ENCODE results near the gene NUCKS1.
"Not testable (repeated sequence)": the region's sequence is repeated elsewhere in the genome, so short reads cannot be mapped to it uniquely, and the experiment has no call there.

Gene NUCKS1

GRCh38 chr1:205733438-205734175, 16.4 kb downstream of the NUCKS1 start:
- DNase-seq, result no peak

- no peak for DNase-seq
Observed at GRCh38 chr1:205729945-205730610, 19.9 kb downstream of the NUCKS1 start.

- DNase-seq, result no peak
Observed at GRCh38 chr1:205726619-205727125, 23.3 kb downstream of the NUCKS1 start.

- no peak for DNase-seq
Observed at GRCh38 chr1:205725514-205725913, 24.5 kb downstream of the NUCKS1 start.

GRCh38 chr1:205720740-205721139, 29.2 kb downstream of the NUCKS1 start:
- not testable (repeated sequence) for DNase-seq

- no peak for DNase-seq
Observed at GRCh38 chr1:205719762-205720161, 30.2 kb downstream of the NUCKS1 start.

GRCh38 chr1:205719015-205719414, 31.0 kb downstream of the NUCKS1 start:
- no peak for DNase-seq

- no peak for DNase-seq
Observed at GRCh38 chr1:205716371-205717132, 33.4 kb downstream of the NUCKS1 start.

- no peak for DNase-seq
Observed at GRCh38 chr1:205715628-205716027, 34.4 kb downstream of the NUCKS1 start.

GRCh38 chr1:205714906-205715246, 35.1 kb downstream of the NUCKS1 start:
- no peak for DNase-seq

- DNase-seq, result peak in 12 of 58 donors; percentile 7 to 39 (median 15)
Observed at GRCh38 chr1:205714190-205714905, 35.6 kb downstream of the NUCKS1 start.

- peak in 35 of 58 donors; percentile 5 to 80 (median 33) for DNase-seq
Observed at GRCh38 chr1:205711105-205712048, 38.6 kb downstream of the NUCKS1 start.

- no peak for DNase-seq
Observed at GRCh38 chr1:205710201-205711062, 39.5 kb downstream of the NUCKS1 start.

- no peak for DNase-seq
Observed at GRCh38 chr1:205709640-205710039, 40.3 kb downstream of the NUCKS1 start.

- no peak for DNase-seq
Observed at GRCh38 chr1:205709059-205709398, 41.0 kb downstream of the NUCKS1 start.

GRCh38 chr1:205706601-205707502, 43.1 kb downstream of the NUCKS1 start:
- DNase-seq, result no peak

- DNase-seq, result no peak
Observed at GRCh38 chr1:205704903-205705302, 45.1 kb downstream of the NUCKS1 start.

GRCh38 chr1:205703072-205703471, 46.9 kb downstream of the NUCKS1 start:
- DNase-seq, result no peak
